OCI-LY7 (cell line): ENCODE measurements around the gene C12orf60.

Source experiments
- EZH2phosphoT487 ChIP-seq: fragments of 200-600 bp; sonication (generic); IDR thresholded peaks from 2 replicates; pipeline ENCODE4 v1.6.1; 2018; ENCODE audit warnings: low read depth, borderline replicate concordance, mild to moderate bottlenecking, mixed run types, antibody characterized with exemption, low read length, moderate library complexity, mixed read lengths
- TF ChIP-seq, protein P1 (sequence below): fragments of 200-600 bp; sonication (generic); conservative IDR thresholded peaks from 2 replicates; pipeline ENCODE4 v1.5.1; 2014; ENCODE audit warnings: mild to moderate bottlenecking, antibody characterized with exemption, low read length, moderate library complexity, mixed read lengths

DNA sequence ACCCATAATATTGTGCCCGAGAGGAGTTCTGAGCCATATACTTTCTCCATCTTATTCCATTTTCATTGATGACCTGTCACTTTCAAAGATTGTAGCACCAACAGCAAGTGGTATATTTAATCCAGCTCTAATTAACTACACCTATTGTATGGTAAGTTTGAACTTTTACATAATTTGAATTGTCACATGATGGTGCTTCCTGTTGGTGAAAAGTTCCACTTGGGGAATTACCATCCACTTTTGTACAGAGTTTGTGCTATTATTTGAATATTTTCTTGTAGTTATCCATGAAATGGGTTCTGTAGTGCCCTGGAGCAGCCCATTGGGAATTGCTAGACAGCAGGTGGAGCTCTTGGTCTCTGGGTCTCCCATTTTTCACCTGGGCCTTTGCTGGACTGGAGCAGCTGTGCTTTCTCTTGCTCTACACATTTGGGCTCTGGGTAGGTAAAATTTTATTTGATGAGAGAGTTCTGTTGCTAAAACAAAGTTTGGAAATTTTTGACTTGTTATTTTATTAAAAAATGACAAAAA, 7.5 kb downstream of the C12orf60 start:
- TF ChIP-seq, protein P1, sequence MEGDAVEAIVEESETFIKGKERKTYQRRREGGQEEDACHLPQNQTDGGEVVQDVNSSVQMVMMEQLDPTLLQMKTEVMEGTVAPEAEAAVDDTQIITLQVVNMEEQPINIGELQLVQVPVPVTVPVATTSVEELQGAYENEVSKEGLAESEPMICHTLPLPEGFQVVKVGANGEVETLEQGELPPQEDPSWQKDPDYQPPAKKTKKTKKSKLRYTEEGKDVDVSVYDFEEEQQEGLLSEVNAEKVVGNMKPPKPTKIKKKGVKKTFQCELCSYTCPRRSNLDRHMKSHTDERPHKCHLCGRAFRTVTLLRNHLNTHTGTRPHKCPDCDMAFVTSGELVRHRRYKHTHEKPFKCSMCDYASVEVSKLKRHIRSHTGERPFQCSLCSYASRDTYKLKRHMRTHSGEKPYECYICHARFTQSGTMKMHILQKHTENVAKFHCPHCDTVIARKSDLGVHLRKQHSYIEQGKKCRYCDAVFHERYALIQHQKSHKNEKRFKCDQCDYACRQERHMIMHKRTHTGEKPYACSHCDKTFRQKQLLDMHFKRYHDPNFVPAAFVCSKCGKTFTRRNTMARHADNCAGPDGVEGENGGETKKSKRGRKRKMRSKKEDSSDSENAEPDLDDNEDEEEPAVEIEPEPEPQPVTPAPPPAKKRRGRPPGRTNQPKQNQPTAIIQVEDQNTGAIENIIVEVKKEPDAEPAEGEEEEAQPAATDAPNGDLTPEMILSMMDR = peak; percentile 72
- TF ChIP-seq EZH2phosphoT487 = no peak
